OCI-M2 (cell line): Measurements from ENCODE around the gene ARHGEF5.

Experiments
- DNase-seq: peaks from one replicate; lab custom pipeline; 2025; ENCODE audit not compliant: unreplicated experiment; lab: John Stamatoyannopoulos, UW

The ARHGEF5 gene

DNA sequence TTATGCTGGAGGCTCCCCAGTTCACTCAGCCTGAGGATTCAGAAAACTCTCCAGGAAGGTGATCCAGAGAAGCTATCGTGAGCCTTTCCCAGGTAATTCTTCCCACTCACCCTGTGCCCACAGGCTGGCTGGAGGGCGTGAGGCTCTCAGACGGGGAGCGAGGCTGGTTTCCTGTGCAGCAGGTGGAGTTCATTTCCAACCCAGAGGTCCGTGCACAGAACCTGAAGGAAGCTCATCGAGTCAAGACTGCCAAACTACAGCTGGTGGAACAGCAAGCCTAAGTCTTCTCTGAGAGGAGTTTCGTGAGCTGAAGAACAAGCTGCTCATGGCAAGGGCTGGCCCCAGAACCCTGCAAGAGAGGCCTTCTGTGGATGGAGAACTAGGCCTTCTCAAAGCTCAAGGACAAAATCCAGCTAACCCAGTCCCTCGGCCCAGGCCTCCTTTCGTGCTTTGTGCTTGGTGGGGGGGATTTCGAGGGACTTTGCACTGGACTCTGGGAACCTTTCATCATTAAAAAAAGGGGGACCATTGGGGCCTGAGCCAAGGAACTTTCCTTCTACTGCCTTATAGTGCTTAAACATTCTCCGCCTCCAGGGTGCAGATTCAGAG, 24.7 kb downstream of the ARHGEF5 start:
- DNase-seq: no peak

DNA sequence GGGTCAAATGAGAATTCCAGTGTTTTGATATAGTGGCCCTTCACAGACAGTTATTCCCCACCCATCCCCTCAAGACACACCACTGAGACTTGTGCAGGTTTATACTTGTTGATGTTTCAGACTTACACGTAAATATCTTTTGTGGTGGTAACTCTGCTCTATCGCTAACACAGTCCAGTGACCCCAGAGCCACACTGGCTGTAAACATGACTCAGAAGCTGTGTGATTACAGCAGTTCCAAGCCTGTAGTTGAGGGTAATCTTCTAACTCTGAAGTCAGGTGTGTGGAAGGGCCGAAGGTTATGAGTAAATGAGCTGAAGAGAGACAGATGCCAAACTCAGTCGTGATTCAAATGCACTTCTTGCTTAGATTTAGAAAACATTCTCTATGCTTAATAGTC, 28.9 kb downstream of the ARHGEF5 start:
- DNase-seq: no peak

DNA sequence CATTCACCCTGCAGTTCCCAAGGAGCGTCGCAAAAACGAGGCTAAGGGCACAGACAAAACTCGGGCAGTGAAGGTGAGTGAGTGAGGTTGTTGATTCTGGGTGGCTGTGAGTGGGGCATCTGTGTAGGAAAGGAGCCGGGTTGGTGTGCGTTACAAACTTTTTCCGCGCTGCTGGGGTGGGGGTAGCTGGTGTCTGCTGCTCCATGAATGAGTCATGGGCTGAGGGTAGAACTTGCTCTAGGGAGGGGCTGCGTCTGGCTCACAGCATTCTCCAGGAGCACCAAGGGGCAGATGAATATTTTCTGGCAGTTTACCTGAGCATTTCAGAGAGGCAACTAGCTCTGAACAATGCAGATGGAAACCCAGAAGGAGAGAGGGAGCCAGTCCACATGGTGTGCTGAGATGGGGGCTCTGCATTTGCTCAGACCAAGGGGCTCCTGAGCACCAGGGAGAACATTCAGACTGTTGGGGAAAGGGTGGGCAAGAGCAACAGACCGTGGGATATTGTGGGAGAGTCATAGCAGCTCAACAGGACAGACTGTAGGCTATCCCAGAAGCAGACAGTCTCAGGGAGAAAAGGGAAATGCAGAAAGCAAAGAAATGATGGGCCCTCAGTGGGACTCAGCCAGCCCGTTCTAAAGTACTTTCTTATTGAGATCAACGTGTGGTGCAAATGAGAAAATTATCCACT, 29.5 kb downstream of the ARHGEF5 start:
- no peak for DNase-seq

- no peak for DNase-seq
Measured at GRCh38 chr7:144386741-144387140, 31.5 kb downstream of the ARHGEF5 start.

- no peak for DNase-seq
Measured at GRCh38 chr7:144388950-144389349, 33.7 kb downstream of the ARHGEF5 start.

DNA sequence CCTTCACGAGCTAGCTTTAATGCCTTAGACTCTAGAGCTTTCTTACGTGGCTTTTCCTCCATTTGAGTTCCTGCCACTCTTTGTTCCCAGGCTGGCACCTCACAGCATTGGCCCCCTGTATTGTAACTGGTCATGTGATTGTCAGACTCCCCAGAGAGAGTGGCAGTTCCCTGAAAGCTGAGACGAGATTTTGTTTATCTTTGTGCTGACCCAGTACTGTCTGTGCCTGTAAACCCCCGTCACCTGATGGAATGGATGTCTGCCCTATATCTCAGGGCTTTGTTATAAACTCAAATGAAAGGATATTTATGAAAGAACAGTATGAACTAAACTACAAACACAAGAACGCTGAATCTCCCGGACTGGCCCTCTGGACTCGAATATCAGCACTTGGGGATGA, 35.3 kb downstream of the ARHGEF5 start:
- DNase-seq: no peak

DNA sequence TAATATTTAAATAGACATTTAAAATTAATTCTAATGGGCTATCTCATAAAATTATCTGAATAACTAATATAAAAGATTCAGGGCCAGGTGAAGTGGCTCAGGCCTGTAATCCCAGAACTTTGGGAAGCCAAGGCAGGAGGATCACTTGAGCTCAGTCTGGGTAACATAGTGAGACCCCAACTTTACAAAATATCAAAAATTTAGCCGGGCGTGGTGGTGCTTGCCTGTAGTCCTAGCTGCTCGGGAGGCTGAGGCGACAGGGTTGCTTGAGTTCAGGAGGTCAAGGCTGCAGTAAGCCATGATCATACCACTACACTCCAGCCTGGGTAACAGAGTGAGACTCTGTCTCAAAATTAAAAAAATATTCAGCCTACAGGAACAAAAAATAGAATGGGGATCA, 35.8 kb downstream of the ARHGEF5 start:
- no peak for DNase-seq

- DNase-seq: peak; percentile 17
Measured at GRCh38 chr7:144391823-144392255, 36.6 kb downstream of the ARHGEF5 start.

GRCh38 chr7:144397086-144397485, 41.9 kb downstream of the ARHGEF5 start:
- DNase-seq: no peak

GRCh38 chr7:144398291-144398690, 43.1 kb downstream of the ARHGEF5 start:
- no peak for DNase-seq

DNA sequence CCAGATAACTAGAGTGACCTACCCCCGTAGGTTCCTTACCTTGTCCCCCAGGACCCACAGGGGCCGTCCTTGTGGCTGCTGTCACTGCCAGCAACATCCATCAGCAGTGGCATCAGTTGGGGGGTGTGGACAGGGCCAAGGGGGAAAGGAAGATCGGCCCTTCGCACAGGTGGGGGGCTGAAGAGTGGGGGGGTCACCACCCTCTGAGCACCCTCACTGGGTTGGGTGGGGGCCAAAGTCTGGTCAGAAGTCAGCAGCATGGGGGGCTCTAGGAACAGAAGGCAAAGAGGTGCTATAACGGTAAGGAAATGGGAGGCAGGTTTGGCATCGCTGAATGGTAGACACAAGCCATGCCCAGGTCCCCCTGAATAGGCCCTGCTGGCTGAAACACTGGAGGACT, 43.7 kb downstream of the ARHGEF5 start:
- no peak for DNase-seq

GRCh38 chr7:144399946-144400345, 44.7 kb downstream of the ARHGEF5 start:
- no peak for DNase-seq

GRCh38 chr7:144401490-144401889, 46.3 kb downstream of the ARHGEF5 start:
- no peak for DNase-seq

DNA sequence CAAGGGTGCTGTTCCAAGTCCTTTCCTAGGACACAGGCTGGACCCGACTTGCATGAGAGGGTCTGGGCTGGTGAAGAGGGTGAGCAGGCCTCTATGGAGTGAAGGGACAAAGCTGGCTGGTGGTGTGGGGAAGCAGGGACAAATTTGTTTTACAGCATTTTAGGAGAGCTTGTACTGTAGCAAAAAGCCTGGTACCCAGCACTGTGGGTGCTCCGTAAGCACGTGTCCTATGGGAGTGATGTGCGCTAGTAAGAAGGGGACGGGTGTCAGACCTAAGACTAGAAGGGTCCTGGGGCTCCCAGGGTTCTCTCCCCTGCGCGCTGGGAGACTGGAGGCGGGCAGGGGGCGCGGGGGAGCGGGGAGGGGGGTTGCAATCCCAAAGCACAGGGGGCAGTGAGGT, 47.9 kb downstream of the ARHGEF5 start:
- DNase-seq: no peak

DNA sequence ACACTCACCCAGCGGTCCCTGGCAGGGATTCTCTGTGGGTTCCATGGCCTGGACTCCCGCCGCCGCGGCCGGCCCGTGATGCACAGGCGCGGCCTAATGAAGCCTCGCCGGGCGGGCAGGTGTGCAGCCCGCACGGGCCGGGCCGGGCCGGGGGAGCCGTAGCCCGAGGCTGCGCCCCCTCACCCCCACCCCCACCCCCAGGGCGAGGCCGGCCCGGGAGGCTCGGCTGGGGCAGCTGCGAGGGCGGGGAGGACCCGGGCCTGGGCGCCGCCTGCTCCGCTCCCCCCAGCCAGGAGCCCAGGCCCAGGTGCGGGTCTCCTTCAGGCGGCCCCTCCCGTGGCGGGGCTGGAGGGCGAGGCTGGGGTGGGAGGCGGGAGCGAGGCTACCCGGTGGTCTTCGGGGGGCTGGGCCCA, 48.5 kb downstream of the ARHGEF5 start, which contains the start of gene NOBOX:
TSS of gene NOBOX (minus strand) at position 45 of the 413 bp plus-strand sequence.
- no peak for DNase-seq

GRCh38 chr7:144404946-144405345, 49.7 kb downstream of the ARHGEF5 start:
- no peak for DNase-seq

- DNase-seq: no peak
Measured at GRCh38 chr7:144407266-144407931, 52.2 kb downstream of the ARHGEF5 start.

GRCh38 chr7:144408121-144408520, 52.9 kb downstream of the ARHGEF5 start:
- no peak for DNase-seq

- DNase-seq: no peak
Measured at GRCh38 chr7:144410441-144410840, 55.2 kb downstream of the ARHGEF5 start.

DNA sequence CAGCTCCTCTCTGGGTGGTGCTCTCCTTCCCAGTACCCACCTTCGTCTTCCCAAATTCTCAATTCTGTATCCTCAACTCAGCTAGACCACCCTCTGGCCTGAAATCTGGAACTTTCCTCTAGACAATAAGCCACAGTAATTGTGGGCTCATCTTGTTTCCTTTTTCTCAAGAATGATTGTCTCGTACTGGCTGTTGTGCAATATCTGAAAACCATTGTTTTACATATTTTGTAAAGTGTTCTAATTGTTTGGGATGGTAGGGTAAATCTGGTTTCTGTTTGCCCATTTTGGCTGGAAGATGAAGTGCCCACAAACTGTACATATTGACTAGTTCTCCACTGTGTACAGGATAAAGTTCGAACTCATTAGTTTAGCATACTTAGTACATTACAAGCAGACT, 59.6 kb downstream of the ARHGEF5 start:
- no peak for DNase-seq

DNA sequence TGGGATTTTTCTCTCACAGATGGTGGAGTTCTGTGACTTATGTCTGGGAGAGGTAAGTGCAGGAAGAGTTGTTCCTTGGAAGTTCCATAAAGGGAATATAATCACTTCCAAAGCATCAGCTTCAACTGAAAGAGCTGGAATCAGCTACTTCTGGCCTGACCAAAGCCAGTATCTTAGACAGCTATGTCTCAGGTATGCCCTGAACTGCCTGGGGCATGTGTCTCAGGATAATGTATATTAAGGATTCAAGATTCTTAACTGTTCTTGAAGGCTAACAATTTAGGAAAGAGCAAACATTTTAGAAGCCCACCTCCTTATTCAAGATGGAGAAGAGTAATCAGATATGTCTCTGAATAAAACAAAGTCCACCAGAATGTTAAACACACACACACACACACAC, 60.7 kb downstream of the ARHGEF5 start:
- no peak for DNase-seq

- no peak for DNase-seq
Measured at GRCh38 chr7:144416341-144416740, 61.1 kb downstream of the ARHGEF5 start.
